ENCODE measurements around the gene TSTD1. TPM values are rescaled to one million over a fixed set of nuclear protein-coding genes. Genes with fewer than 3 reads are reported as not detected.

Gene TSTD1
- total RNA-seq, 1 donor from 2014 or later, result 49.7 TPM

GRCh38 chr1:161059293-161059692 is 20.5 kb upstream of the TSTD1 start:
- H3K9me3 Mint-ChIP-seq, result no peaks in the 10 kb centered on the region
- peaks cover 32% of the 10 kb centered on the region for H3K4me1 Mint-ChIP-seq
- DNase-seq, result no peak
- H3K27ac Mint-ChIP-seq, result peak overlapping the region; percentile 72
- peaks cover 51% of the 10 kb centered on the region for H3K36me3 Mint-ChIP-seq (ENCODE audit: low read depth)
- intact Hi-C loops (cut with micrococcal nuclease), result no loop called here
- no peaks in the 10 kb centered on the region for H3K27me3 Mint-ChIP-seq
- H3K4me3 Mint-ChIP-seq, result no peak overlapping the region

GRCh38 chr1:161054805-161055204 is 16.0 kb upstream of the TSTD1 start:
- H3K27ac Mint-ChIP-seq, result no peak overlapping the region
- no peak overlapping the region for H3K4me3 Mint-ChIP-seq
- intact Hi-C loops (cut with micrococcal nuclease), result no loop called here
- DNase-seq, result no peak
- H3K27me3 Mint-ChIP-seq, result no peaks in the 10 kb centered on the region
- H3K4me1 Mint-ChIP-seq, result peaks cover 20% of the 10 kb centered on the region
- H3K9me3 Mint-ChIP-seq, result no peaks in the 10 kb centered on the region
- peaks cover 63% of the 10 kb centered on the region for H3K36me3 Mint-ChIP-seq (ENCODE audit: low read depth)

GRCh38 chr1:161054232-161054631 is 15.5 kb upstream of the TSTD1 start:
- H3K4me3 Mint-ChIP-seq, result no peak overlapping the region
- H3K27ac Mint-ChIP-seq, result peak overlapping the region; percentile 34
- intact Hi-C loops (cut with micrococcal nuclease), result no loop called here
- no peaks in the 10 kb centered on the region for H3K27me3 Mint-ChIP-seq
- H3K36me3 Mint-ChIP-seq (ENCODE audit: low read depth), result peaks cover 63% of the 10 kb centered on the region
- H3K4me1 Mint-ChIP-seq, result peaks cover 14% of the 10 kb centered on the region
- no peak for DNase-seq
- H3K9me3 Mint-ChIP-seq, result no peaks in the 10 kb centered on the region

GRCh38 chr1:161052899-161053298 is 14.1 kb upstream of the TSTD1 start:
- intact Hi-C loops (cut with micrococcal nuclease), result no loop called here
- Mint-ChIP-seq H3K27ac (no peak overlapping the region), H3K4me1 (peaks cover 18% of the 10 kb centered on the region), H3K36me3 (ENCODE audit: low read depth) (peaks cover 69% of the 10 kb centered on the region), H3K4me3 (no peak overlapping the region), H3K9me3 (no peaks in the 10 kb centered on the region), H3K27me3 (no peaks in the 10 kb centered on the region)
- no peak for DNase-seq

GRCh38 chr1:161051219-161051618 is 12.5 kb upstream of the TSTD1 start:
- H3K4me1 Mint-ChIP-seq, result peaks cover 29% of the 10 kb centered on the region
- no peak for DNase-seq
- no peak overlapping the region for H3K27ac Mint-ChIP-seq
- H3K36me3 Mint-ChIP-seq (ENCODE audit: low read depth), result peaks cover 68% of the 10 kb centered on the region
- no peaks in the 10 kb centered on the region for H3K27me3 Mint-ChIP-seq
- no peak overlapping the region for H3K4me3 Mint-ChIP-seq
- no peaks in the 10 kb centered on the region for H3K9me3 Mint-ChIP-seq
- intact Hi-C loops (cut with micrococcal nuclease), result no loop called here

- peaks cover 35% of the 10 kb centered on the region for H3K4me1 Mint-ChIP-seq
- intact Hi-C loops (cut with micrococcal nuclease), result loop anchor here (10.0 kb wide), 1 partner anchor 346 kb away; no protein-coding TSS in a partner anchor
- no peak overlapping the region for H3K4me3 Mint-ChIP-seq
- no peaks in the 10 kb centered on the region for H3K9me3 Mint-ChIP-seq
- DNase-seq, result no peak
- peaks cover 57% of the 10 kb centered on the region for H3K36me3 Mint-ChIP-seq (ENCODE audit: low read depth)
- no peaks in the 10 kb centered on the region for H3K27me3 Mint-ChIP-seq
- peak overlapping the region; percentile 77 for H3K27ac Mint-ChIP-seq
Measured at GRCh38 chr1:161048949-161049722, 10.4 kb upstream of the TSTD1 start.

GRCh38 chr1:161047436-161048420 is 9.0 kb upstream of the TSTD1 start:
- peaks cover 48% of the 10 kb centered on the region for H3K36me3 Mint-ChIP-seq (ENCODE audit: low read depth)
- H3K9me3 Mint-ChIP-seq, result no peaks in the 10 kb centered on the region
- intact Hi-C loops (cut with micrococcal nuclease), result loop anchor here (10.0 kb wide), 1 partner anchor 347 kb away; no protein-coding TSS in a partner anchor
- peaks cover 35% of the 10 kb centered on the region for H3K4me1 Mint-ChIP-seq
- H3K27me3 Mint-ChIP-seq, result no peaks in the 10 kb centered on the region
- H3K27ac Mint-ChIP-seq, result peak overlapping the region; percentile 97
- H3K4me3 Mint-ChIP-seq, result no peak overlapping the region
- peak; percentile 62 for DNase-seq

- intact Hi-C loops (cut with micrococcal nuclease), result loop anchor here (1.0 to 10.0 kb wide), 3 partner anchors 22 to 348 kb away; no protein-coding TSS in a partner anchor
- Mint-ChIP-seq H3K27ac (peak overlapping the region; percentile 97), H3K36me3 (ENCODE audit: low read depth) (peaks cover 46% of the 10 kb centered on the region), H3K9me3 (no peaks in the 10 kb centered on the region), H3K4me1 (peaks cover 38% of the 10 kb centered on the region), H3K4me3 (peak overlapping the region; percentile 84), H3K27me3 (no peaks in the 10 kb centered on the region)
- DNase-seq, result peak; percentile 63
Measured at GRCh38 chr1:161046605-161047228, 8.0 kb upstream of the TSTD1 start.

- peak within 1 kb of the TSS; percentile 97 for H3K27ac Mint-ChIP-seq
- DNase-seq, result peak; percentile 99
- no peaks in the 10 kb centered on the region for H3K27me3 Mint-ChIP-seq
- no peaks in the 10 kb centered on the region for H3K9me3 Mint-ChIP-seq
- peak within 1 kb of the TSS; percentile 84 for H3K4me3 Mint-ChIP-seq
- intact Hi-C loops (cut with micrococcal nuclease), result loop anchor here (1.0 to 10.0 kb wide), 6 partner anchors 22 to 349 kb away; partner anchors contain the start of gene NDUFS2
- H3K36me3 Mint-ChIP-seq (ENCODE audit: low read depth), result peaks cover 51% of the 10 kb centered on the region
- peaks cover 42% of the 10 kb centered on the region for H3K4me1 Mint-ChIP-seq
Measured at GRCh38 chr1:161045736-161046604, 7.2 kb upstream of the TSTD1 start, which contains the start of gene USF1. USF1 (minus strand) TSS chr1:161045977; CDS start chr1:161043275, 2,702 bp downstream.

GRCh38 chr1:161044908-161045735 is 6.4 kb upstream of the TSTD1 start:
- Mint-ChIP-seq H3K36me3 (ENCODE audit: low read depth) (peaks cover 56% of the 10 kb centered on the region), H3K9me3 (no peaks in the 10 kb centered on the region), H3K4me3 (peak overlapping the region; percentile 84), H3K4me1 (peaks cover 40% of the 10 kb centered on the region), H3K27ac (peak overlapping the region; percentile 97), H3K27me3 (no peaks in the 10 kb centered on the region)
- intact Hi-C loops (cut with micrococcal nuclease), result loop anchor here (1.0 to 10.0 kb wide), 4 partner anchors 47 to 350 kb away; partner anchors contain the start of gene NDUFS2
- peak; percentile 92 for DNase-seq

GRCh38 chr1:161044535-161044907 is 5.8 kb upstream of the TSTD1 start:
- intact Hi-C loops (cut with micrococcal nuclease), result loop anchor here (2.0 to 10.0 kb wide), 2 partner anchors 48 to 350 kb away; no protein-coding TSS in a partner anchor

GRCh38 chr1:161039546-161039945 is 782 bp upstream of the TSTD1 start:
- peak overlapping the region; percentile 85 for H3K27ac Mint-ChIP-seq
- DNase-seq, result no peak
- intact Hi-C loops (cut with micrococcal nuclease), result loop anchor here (2.0 kb wide), 1 partner anchor 19 kb away; the partner anchor contains the start of gene F11R
- peaks cover 36% of the 10 kb centered on the region for H3K4me1 Mint-ChIP-seq
- no peaks in the 10 kb centered on the region for H3K27me3 Mint-ChIP-seq
- peak overlapping the region; percentile 97 for H3K4me3 Mint-ChIP-seq
- H3K36me3 Mint-ChIP-seq (ENCODE audit: low read depth), result peaks cover 40% of the 10 kb centered on the region
- H3K9me3 Mint-ChIP-seq, result no peaks in the 10 kb centered on the region

More at GRCh38 chr1:161044535-161044907, 5.8 kb upstream of the TSTD1 start:
- Mint-ChIP-seq H3K4me1 (peaks cover 43% of the 10 kb centered on the region), H3K36me3 (ENCODE audit: low read depth) (peaks cover 57% of the 10 kb centered on the region), H3K27ac (peak overlapping the region; percentile 97), H3K27me3 (no peaks in the 10 kb centered on the region), H3K4me3 (peak overlapping the region; percentile 84), H3K9me3 (no peaks in the 10 kb centered on the region)
- no peak for DNase-seq

Data from activated CD4-positive, alpha-beta T cell treated with anti-CD3 and anti-CD28 coated beads, Interleukin-2, amount 10 ng/mL, durations not matched to agents 24 days and 14 days (primary cell).